ENCODE data around the gene KRT23. TPM values are rescaled to one million over a fixed set of nuclear protein-coding genes. Genes with fewer than 3 reads are reported as not detected.

The KRT23 gene
- total RNA-seq, 1 donor = 0.36 TPM

DNA sequence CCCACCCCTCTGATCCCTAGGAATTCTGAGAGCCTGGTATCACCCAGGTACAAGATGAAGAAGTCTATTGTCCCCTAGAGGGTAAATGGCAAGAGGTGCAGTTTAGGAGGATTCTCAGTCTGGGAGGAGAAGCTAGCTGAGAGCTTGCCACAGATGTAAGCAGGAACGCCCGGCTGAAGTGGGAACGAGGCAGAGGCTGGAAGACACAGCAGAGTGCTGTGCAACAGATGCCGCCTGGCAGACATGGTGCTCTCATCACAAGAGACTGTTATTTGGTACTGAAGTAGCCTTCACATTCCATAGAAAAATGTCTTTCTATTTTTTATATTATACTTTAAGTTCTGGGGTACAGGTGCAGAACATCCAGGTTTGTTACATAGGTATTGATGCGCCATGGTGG lies 32.1 kb downstream of the KRT23 start:
- Histone ChIP-seq H3K9me3 (ENCODE audit: low read depth, low read length) (no peaks in the 10 kb centered on the region), H3K4me3 (ENCODE audit: insufficient read depth, low read length) (no peak overlapping the region), H4K20me1 (ENCODE audit: insufficient read depth, low read length) (no peaks in the 10 kb centered on the region), H3K4me2 (ENCODE audit: insufficient read depth, low read length) (no peak overlapping the region), H3K27me3 (ENCODE audit: insufficient read depth, low read length) (no peaks in the 10 kb centered on the region), H3K79me2 (ENCODE audit: insufficient read depth, low read length) (no peaks in the 10 kb centered on the region), H3K27ac (ENCODE audit: low read depth, low read length) (no peak overlapping the region), H2AFZ (ENCODE audit: low read length) (no peak overlapping the region), H3K36me3 (ENCODE audit: insufficient read depth, low read length) (no peaks in the 10 kb centered on the region), H3K4me1 (ENCODE audit: insufficient read depth, low read length) (peaks cover 41% of the 10 kb centered on the region)
- no peak for DNase-seq (ENCODE audit: insufficient read length, low spot score, missing footprints)
- TF ChIP-seq, protein P1, sequence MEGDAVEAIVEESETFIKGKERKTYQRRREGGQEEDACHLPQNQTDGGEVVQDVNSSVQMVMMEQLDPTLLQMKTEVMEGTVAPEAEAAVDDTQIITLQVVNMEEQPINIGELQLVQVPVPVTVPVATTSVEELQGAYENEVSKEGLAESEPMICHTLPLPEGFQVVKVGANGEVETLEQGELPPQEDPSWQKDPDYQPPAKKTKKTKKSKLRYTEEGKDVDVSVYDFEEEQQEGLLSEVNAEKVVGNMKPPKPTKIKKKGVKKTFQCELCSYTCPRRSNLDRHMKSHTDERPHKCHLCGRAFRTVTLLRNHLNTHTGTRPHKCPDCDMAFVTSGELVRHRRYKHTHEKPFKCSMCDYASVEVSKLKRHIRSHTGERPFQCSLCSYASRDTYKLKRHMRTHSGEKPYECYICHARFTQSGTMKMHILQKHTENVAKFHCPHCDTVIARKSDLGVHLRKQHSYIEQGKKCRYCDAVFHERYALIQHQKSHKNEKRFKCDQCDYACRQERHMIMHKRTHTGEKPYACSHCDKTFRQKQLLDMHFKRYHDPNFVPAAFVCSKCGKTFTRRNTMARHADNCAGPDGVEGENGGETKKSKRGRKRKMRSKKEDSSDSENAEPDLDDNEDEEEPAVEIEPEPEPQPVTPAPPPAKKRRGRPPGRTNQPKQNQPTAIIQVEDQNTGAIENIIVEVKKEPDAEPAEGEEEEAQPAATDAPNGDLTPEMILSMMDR (IDR thresholded peaks at IDR 0.05; ENCODE audit: extremely low read depth, low read depth, low read length) = no peak

DNA sequence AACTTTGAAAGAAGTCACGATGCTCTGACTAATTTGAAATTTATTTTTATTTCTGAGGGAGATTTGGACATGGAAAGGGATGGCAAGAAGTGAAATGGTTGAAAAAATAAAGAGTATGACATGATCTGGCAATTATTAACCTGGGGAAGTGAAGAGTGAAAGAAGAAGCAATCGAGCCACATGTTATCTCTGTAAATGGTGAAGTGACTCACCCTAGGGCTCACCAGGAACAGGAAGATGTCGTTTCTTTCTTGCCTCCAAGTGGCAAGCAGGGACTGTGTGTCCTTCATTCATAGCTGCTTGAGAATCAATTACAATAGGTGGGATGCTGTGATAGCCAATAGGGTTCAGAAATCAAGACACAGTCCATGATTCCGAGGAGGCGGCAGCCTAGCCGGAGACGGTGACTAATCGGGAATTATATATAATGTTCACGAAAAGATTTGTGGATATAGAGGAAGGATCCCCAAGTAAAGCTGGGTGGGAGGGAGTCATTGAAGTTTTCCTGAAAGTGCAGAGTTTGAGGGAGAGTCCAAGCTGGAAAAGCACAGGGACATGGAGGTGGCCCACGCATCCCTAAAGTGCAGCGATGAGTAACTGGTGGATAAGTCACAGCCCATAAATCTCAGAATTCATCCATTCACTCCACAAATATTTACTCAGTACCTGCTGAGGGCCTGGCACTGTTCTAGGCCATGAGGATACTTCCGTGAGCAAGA lies 34.2 kb downstream of the KRT23 start:
- H3K27ac ChIP-seq (ENCODE audit: low read depth, low read length) = peak overlapping the region; percentile 74
- H4K20me1 ChIP-seq (ENCODE audit: insufficient read depth, low read length) = no peaks in the 10 kb centered on the region
- H3K27me3 ChIP-seq (ENCODE audit: insufficient read depth, low read length) = no peaks in the 10 kb centered on the region
- peak overlapping the region; percentile 22 for H2AFZ ChIP-seq (ENCODE audit: low read length)
- H3K79me2 ChIP-seq (ENCODE audit: insufficient read depth, low read length) = no peaks in the 10 kb centered on the region
- peaks cover 22% of the 10 kb centered on the region for H3K4me1 ChIP-seq (ENCODE audit: insufficient read depth, low read length)
- H3K4me2 ChIP-seq (ENCODE audit: insufficient read depth, low read length) = peak overlapping the region; percentile 56
- TF ChIP-seq, protein P1 (IDR thresholded peaks at IDR 0.05; ENCODE audit: extremely low read depth, low read depth, low read length) = no peak
- peak overlapping the region; percentile 14 for H3K4me3 ChIP-seq (ENCODE audit: insufficient read depth, low read length)
- no peak for DNase-seq (ENCODE audit: insufficient read length, low spot score, missing footprints)
- H3K9me3 ChIP-seq (ENCODE audit: low read depth, low read length) = no peaks in the 10 kb centered on the region
- no peaks in the 10 kb centered on the region for H3K36me3 ChIP-seq (ENCODE audit: insufficient read depth, low read length)

DNA sequence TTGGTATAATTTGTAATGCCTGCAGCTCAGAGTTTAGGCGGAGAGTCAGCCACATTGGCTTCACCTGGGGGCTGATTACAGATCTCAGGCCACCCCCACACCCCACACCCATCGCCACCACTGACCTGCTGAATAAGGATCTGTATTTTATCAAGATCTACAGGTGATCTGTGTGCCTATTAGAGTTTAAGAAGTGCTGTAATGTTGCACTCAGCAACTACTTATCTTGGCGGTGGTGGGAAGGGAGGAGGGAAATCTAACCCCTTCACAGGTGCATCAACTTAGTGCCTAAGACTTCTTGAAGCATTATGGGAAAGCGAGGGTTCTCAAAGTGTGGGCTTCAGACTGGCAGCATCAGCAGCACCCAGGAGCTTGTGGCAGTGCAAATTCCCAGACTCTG lies 34.9 kb downstream of the KRT23 start:
- Histone ChIP-seq H3K4me2 (ENCODE audit: insufficient read depth, low read length) (peak overlapping the region; percentile 56), H3K4me3 (ENCODE audit: insufficient read depth, low read length) (no peak overlapping the region), H4K20me1 (ENCODE audit: insufficient read depth, low read length) (no peaks in the 10 kb centered on the region), H3K36me3 (ENCODE audit: insufficient read depth, low read length) (no peaks in the 10 kb centered on the region), H3K4me1 (ENCODE audit: insufficient read depth, low read length) (peaks cover 22% of the 10 kb centered on the region), H3K79me2 (ENCODE audit: insufficient read depth, low read length) (no peaks in the 10 kb centered on the region), H3K27me3 (ENCODE audit: insufficient read depth, low read length) (no peaks in the 10 kb centered on the region), H2AFZ (ENCODE audit: low read length) (peak overlapping the region; percentile 22), H3K27ac (ENCODE audit: low read depth, low read length) (peak overlapping the region; percentile 74), H3K9me3 (ENCODE audit: low read depth, low read length) (no peaks in the 10 kb centered on the region)
- TF ChIP-seq, protein P1 (IDR thresholded peaks at IDR 0.05; ENCODE audit: extremely low read depth, low read depth, low read length) = no peak
- DNase-seq (ENCODE audit: insufficient read length, low spot score, missing footprints) = no peak

DNA sequence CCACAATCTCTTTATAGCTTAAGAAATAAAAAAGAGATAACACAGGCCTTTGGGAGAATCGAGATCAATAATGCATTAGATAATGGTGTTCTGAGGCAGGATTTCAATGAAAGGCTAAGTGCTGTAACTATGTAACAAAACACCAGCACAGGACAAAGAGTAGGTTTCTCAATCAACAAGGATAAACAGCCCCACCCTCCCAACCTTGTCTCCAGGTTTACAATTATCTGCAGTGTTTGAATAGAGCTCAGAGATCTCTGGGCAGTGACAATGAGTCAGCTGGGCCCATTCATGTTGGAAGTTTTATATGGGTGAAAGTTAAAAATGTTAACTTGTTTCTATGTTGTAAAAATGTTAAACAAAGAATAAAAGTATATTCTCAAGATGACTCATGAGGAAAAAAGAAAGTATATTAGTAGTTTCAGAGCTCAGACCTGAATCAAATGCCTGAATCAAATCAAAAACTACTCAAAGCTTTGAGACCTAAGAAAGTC lies 35.4 kb downstream of the KRT23 start:
- Histone ChIP-seq H3K4me3 (ENCODE audit: insufficient read depth, low read length) (no peak overlapping the region), H2AFZ (ENCODE audit: low read length) (peak overlapping the region; percentile 27), H3K4me2 (ENCODE audit: insufficient read depth, low read length) (peak overlapping the region; percentile 56), H3K79me2 (ENCODE audit: insufficient read depth, low read length) (no peaks in the 10 kb centered on the region), H4K20me1 (ENCODE audit: insufficient read depth, low read length) (no peaks in the 10 kb centered on the region), H3K36me3 (ENCODE audit: insufficient read depth, low read length) (no peaks in the 10 kb centered on the region), H3K27me3 (ENCODE audit: insufficient read depth, low read length) (no peaks in the 10 kb centered on the region), H3K9me3 (ENCODE audit: low read depth, low read length) (no peaks in the 10 kb centered on the region), H3K27ac (ENCODE audit: low read depth, low read length) (peak overlapping the region; percentile 74), H3K4me1 (ENCODE audit: insufficient read depth, low read length) (peaks cover 22% of the 10 kb centered on the region)
- DNase-seq (ENCODE audit: insufficient read length, low spot score, missing footprints) = peak; percentile 66
- TF ChIP-seq, protein P1 (IDR thresholded peaks at IDR 0.05; ENCODE audit: extremely low read depth, low read depth, low read length) = no peak

Measured in osteoblast (primary cell).